NCI-H2196 treated with DMSO at 0.1 percent for 48 hours (cell line): Measurements from ENCODE around the gene PLXNA3.

Source experiments
- DNase-seq: peaks from one replicate; lab custom pipeline; 2025; ENCODE audit not compliant: unreplicated experiment; lab: John Stamatoyannopoulos, UW

The PLXNA3 gene

DNA sequence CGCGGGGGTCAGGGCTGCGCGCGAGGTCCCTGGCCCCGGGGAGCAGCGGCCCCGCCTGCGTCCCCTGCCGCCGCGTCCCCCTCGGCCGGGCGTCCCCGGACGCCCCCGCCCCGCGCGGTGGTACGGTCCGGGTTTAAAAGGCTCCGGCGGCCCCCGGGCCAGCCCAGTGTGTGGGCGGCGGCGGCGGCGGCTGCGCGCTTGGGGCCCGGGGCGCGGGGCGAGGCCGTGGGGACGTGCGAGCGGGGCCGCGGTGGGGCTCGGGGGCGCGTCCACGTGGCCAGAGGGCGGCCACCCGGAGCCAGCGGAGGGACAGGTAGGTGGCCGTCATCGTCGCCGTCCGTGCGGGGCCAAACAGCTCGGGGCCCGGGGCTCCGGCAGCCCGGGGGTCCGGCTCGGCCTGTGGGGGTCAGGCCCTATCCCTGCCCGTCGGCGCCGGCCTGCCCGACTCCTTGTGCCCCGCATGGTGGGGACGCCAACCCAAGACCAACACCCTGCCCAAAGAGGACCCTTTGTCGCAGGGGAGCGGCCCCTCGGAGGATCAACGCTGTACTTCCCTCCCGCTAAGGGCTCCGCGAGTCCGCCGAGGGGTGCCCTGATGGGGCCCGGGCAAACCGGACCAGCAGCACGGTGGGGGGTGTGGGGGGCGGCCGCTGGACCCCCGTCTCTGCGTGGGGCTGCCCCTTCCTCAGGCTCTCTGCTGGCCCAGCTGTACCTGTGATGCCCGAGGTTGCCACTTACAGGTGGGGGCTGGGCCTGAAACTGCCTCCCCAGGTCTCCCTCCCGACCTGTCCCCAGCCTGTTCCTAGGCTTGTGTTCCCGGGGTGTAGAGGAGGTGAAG lies at the start of gene PLXNA3:
TSS of gene PLXNA3 (plus strand) at position 166 of the 838 bp plus-strand sequence. CDS start 1,903 bp downstream, outside the sequence.
- no peak for DNase-seq

DNA sequence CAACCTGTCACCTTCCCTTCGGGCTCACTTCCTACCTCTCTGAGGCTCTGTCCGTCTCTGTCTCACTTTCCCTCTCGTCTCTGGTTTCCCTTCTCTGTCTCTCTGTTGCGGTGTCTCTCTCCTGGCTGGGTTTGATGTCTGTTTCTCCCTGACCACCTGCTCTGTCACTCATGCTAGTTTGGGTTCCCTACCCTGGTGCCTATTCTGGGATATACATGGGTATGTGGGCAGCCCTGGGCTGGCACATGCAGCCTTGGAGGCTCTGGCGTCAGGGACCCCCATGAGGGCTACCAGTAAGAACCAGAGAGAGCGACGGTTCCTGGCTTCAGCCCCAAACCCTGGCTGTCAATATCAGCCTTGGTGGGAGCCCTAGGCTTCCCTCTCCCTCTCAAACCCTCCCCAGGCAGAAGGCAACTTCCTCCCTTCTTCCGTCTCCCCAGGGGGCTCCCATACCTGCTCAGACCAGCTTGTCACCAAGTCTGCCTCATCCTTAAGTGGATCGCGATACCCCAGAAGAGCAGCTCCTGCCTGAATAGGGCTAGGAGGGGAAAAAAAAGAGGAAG lies 49.3 kb upstream of the PLXNA3 start:
- no peak for DNase-seq

DNA sequence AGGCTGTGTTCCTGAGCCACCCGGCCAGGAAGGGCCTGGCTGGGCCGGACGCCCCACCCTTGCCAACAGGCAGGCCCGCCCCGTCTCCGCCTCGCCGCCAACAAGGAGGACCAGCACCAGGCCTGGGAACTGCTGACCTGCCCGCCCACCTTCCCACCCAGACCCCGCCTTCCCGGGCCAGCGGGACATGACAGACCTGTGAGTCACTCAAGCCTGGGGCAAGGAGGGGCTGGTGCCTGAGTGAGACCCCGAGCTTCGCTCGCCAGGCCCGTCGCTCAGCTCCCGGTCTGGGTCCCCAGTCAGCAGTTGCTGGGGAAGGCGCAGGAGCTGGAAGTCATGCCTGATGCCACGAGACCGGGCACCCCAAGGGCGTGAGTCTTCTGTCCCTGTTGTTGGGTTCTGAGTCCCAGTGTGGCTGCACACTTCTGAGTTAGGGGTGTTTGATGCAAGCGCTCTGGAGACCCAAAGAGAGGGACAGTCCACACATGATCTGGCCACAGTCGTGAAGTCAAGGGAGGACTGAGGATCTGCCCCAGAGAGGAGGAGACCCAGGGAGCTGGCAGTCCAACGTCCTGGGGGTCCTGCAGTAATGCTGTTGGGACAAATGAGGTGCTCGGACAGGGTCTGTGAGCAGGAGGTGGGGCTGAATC lies 48.7 kb upstream of the PLXNA3 start, which contains the start of gene DNASE1L1:
TSS of gene DNASE1L1 (minus strand) at position 33 of the 650 bp plus-strand sequence. CDS start 3,686 bp downstream, outside the sequence.
- no peak for DNase-seq

DNA sequence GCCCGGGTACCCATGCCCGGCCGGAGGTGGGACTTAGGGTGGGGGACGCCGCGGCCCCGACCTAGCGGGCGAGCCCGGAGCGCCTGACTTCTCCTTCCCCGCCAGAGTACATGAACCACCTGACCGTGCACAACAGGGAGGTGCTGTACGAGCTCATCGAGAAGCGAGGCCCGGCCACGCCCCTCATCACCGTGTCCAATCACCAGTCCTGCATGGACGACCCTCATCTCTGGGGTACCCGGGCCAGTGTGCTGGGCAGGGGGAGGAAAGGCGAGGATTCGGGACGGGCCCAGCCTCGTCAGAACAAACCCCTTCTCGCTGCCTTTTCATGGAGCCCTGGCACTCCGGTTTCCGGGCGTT lies 46.1 kb upstream of the PLXNA3 start:
- DNase-seq = peak; percentile 18

DNA sequence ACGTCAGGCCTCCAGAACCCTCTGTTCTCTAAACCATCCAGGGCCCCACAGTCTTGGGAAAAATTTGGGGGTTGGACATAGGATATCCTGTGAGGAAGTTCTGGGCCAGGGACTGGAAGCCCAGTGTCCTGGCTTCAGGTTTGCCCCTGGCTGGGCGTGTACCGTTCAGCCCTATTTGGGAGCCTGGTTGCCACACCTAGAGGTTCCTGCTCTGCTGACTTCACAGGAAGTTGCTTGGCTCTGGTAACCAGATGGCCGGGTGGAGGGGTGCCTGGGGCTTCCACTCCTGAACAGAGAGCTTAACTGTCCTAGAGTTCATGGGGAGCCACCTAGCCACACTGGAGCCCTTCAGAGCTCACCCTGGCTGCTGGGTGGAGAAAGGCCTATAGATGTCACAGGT lies 45.6 kb upstream of the PLXNA3 start:
- DNase-seq = no peak

DNA sequence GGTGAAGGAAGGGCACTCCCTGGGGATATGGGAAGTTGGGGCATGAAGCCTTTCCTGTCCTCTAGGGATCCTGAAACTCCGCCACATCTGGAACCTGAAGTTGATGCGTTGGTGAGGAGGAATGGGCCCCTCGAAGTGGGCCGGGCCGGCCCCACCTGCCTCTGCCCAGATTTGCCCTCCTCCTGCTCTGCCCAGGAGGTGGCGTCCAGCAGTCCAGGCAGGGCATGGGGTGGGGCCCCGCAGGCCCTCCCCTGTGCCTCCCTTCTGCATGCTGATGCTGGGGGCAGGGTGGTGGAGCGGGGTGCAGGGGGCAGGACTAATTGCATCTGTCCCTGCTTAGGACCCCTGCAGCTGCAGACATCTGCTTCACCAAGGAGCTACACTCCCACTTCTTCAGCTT lies 44.9 kb upstream of the PLXNA3 start:
- no peak for DNase-seq

DNA sequence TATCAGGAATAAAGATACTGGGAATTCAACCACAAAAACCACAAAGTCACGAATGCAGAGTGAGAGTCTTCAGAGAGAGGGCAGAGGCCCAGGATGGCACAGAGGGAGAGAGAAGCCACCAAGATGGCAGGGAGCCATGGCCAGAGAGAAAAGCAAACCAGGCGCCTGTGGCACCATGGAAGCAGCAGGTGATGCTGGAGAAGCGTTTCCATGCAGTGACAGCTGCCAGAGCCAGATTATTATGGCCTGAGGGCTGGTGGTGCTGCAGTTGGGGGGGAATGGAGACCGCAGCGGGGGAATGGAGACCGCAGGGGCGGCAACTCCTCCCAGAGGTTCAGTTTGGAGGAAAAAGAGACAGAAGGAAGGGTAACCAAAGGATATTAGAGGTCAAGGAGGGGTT lies 40.9 kb upstream of the PLXNA3 start:
- DNase-seq = peak; percentile 1

DNA sequence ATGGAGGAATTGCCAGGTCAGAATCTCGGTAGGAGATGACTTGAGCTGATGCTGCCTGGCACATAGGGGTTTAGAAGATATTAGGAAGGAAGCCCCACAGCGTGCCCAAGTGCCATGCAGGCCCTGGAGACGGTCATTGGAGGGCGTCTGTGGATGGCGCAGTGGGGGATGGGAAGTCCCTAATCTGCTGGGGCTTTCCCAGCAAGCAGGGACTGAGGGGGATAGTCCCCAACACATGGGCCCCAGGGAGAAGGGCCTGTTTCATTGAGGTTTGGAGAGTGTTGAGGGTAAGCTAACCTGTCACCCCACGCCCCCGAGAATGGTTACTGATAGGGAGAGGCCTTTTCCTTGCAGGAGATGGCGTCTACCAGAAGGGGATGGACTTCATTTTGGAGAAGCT lies 38.9 kb upstream of the PLXNA3 start:
- DNase-seq = no peak

DNA sequence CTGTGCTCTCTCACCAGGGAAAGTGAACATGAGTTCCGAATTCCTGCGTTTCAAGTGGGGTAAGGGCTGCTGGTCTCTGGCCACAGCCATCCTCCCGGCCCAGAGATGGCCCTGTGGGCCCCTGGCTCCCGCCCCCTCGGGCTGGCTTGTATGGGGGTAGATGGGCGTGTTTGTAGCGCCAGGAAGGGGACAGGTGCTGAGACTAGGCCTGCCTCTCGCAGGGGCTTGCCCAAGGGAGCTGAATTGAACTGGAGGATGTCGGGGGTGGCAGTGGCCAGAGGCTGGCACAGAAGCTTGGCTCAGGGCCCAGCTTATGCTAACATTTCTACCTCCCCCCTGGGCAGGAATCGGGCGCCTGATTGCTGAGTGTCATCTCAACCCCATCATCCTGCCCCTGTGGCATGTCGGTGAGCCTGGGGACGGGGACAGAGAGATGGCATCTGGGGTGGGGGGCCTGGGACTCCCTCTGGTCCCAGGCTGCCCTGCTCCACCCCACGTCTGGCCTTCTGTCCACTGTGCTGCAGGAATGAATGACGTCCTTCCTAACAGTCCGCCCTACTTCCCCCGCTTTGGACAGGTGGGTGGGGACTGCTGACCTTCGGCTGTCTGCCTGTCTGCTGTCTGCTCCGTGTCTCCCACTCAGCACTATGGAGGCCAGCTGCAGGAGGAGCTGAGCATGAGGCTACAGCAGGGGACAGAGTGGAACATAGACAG lies 38.2 kb upstream of the PLXNA3 start:
- peak; percentile 7 for DNase-seq

DNA sequence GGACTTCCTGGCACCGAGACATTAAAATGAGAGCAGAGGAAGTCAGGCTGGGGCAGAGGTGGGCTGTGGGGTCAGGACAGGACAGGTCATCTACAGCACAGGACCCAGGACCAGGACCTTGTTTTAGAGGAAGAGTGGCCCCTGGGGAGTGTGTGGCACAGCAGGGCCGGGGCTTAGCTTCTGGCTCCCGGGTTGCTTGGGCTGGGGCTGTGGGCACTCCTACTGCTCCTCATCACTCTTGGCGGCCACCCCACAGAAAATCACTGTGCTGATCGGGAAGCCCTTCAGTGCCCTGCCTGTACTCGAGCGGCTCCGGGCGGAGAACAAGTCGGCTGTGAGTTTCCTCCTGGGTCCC lies 37.7 kb upstream of the PLXNA3 start:
- no peak for DNase-seq

DNA sequence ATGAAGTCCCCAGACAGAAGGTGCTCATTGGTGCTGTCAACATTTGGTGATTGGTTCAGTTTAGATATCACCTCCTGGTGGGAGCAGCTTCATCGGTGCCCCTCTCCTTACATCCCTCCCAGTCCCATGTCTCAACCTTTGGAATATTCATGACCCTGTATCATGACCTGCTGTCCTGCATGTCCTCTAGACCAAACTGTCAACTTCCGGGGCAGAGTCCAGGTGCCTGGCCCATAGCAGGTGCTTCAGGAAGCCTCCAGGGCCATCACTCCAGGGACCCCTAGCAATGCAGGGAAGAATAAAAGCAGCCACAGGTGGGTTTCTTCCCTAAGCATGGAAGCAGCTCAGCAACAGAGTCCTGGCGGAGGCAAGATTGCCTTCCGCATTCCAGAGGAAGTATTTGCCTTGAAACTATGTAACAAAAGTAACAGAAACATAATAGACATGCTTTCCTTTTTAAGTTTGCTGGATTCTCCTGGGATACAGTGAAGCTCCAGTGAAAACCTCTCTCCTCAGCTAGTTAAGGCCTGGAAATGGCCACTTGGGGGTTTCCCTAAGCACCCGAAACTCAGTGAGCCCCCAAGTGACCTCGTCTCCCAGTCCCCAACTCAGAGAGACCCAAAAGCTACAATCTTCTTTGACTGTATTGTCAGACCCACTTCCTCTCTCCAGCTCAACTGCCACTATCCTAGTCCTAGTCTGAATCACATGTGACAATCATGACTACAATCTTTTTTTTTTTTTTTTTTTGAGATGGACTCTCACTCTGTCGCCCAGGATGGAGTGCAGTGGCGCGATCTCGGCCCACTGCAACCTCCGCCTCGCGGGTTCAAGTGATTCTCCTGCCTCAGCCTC lies 30.9 kb upstream of the PLXNA3 start:
- DNase-seq = no peak

DNA sequence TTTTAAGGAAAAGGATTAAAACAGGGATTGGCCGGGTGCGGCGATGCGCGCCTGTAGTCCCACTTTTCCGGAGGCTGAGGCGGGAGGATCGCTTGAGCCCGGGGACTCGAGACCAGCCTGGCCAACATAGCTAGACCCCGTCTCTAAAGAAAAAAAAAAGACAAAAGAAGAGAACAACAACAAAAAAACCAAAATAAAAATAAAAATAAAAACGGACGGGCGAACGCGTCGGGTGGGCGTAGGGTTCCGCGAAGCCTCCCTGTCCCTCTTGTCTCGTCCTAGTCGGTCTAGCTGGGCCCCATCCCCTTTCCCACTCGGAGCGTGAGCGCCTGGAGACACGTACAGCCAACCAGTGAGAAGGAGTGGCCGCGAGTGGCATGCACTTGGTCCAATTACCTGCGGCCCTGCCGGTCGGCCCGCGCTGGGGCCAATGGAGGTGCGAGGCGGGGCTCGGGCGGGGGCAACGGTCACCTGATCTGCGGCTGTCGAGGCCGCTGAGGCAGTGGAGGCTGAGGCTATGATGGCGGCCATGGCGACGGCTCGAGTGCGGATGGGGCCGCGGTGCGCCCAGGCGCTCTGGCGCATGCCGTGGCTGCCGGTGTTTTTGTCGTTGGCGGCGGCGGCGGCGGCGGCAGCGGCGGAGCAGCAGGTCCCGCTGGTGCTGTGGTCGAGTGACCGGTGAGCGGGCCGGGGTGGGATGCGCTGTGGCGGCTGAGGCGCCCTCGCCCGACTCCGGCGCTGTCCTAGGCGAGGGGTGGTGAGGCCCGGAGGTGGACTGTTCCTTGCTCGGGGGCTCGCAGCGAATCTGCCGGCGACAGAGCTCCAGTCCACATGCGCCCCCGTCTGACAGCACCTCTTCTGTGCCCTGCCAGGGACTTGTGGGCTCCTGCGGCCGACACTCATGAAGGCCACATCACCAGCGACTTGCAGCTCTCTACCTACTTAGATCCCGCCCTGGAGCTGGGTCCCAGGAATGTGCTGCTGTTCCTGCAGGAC lies 29.6 kb upstream of the PLXNA3 start, which contains the start of gene ATP6AP1:
TSS of gene ATP6AP1 (plus strand) at position 502 of the 996 bp plus-strand sequence. CDS start at position 518, 16 bp downstream.
- peak; percentile 69 for DNase-seq

DNA sequence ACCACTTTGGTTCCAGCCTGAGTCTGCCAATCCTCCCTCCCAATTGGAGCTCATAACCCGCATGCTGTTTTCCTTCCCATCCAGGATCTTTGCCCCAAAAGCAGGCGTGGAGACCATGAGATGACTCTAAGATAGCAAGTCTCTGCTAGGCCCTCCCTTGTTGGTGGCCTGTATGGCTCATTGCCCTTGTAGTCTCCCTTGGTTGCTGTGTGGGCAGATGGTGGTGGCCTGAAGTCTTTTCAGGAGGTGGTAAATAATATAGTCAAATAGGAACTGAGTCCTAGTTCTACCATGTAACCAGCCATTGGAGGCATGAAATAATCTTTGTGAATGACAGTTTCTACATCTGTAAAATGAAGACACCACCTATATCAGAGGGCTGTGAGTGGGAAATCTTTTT lies 28.4 kb upstream of the PLXNA3 start:
- DNase-seq = no peak

DNA sequence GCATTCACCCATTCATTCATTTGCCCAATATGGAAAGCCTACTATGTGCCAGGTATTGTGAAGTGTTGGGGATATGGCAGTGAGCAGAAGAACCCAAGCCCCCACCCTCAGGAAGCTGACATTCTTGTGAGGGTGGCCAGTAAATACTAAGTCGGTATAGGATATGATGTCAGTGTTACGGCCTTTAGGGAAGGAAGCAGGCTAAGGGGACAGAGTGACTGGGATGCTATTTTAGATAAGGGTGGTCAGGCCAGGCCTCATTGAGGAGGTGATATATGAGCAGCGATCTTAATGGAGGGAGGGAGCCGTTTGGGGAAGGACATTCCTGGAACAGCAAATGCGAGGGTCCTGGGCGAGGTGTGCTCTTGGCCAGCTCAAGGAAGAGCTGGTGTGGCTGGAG lies 27.6 kb upstream of the PLXNA3 start:
- no peak for DNase-seq

DNA sequence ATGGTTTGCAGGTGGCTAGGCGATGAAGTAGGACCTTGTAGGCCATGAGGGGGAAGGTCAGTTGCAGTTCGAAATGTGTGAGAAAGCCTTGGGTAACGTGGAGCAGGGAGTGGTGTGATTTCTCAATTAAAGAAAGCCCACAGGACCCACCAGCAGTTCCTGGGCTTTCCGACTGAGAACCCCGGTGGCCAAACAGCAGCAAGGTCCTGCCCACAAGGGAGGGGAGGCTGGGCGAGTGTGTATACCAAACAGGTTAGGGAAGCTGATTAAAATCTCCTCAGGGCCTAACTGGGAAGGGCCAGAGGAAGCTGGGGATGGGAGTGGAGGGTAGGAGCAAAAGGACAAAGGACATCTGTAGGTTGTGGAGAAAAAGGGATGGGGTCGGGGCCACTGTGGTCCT lies 27.2 kb upstream of the PLXNA3 start:
- DNase-seq = no peak

DNA sequence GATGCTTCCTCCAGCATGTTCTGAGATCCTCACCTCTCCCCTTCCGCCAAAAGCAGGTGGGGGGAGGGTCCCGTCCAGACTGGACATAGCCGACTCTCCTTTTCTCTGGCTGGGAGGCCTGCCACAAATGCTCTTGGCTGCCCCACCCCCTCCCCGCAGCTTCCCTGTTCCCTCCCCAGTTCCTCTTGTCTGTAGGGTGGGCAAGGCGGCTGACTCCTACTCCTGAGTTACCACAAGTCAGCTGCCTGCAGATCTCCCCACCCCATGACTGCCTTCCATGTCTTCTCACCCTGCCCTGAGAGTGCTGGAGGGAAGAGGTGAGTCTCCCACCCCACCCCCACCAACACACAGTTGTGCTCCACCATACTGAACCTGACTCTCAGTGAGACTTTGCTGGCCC lies 26.7 kb upstream of the PLXNA3 start:
- no peak for DNase-seq

DNA sequence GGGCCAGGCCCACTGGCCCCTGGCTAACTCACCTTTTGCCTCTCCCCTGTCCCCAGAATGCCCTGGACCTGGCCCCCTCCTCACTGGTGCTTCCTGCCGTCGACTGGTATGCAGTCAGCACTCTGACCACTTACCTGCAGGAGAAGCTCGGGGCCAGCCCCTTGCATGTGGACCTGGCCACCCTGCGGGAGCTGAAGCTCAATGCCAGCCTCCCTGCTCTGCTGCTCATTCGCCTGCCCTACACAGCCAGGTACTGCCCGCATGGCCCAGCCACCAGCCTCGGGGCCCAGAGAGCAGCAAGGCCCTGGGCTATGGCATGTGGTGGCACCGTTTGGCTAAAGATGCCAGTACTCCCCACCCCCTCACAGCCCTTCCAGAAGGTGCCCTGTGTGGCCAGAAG lies 25.9 kb upstream of the PLXNA3 start:
- DNase-seq = no peak

DNA sequence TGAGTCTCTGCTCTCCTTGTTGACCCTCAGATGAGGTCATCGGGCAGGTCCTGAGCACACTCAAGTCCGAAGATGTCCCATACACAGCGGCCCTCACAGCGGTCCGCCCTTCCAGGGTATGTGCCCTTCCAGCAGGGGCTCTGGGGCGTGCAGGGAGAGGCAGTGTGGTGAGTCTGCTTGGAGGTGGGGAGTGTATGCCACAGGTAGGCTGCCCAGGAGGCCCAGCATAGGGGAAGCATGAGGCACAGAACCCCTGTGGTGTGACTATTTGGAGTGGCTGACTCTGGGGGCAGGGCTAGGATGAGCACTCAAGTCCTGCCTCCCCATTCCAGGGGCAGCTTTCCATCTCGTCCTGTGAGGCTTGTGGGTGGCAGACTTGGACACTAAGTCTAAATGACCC lies 24.5 kb upstream of the PLXNA3 start:
- no peak for DNase-seq

DNA sequence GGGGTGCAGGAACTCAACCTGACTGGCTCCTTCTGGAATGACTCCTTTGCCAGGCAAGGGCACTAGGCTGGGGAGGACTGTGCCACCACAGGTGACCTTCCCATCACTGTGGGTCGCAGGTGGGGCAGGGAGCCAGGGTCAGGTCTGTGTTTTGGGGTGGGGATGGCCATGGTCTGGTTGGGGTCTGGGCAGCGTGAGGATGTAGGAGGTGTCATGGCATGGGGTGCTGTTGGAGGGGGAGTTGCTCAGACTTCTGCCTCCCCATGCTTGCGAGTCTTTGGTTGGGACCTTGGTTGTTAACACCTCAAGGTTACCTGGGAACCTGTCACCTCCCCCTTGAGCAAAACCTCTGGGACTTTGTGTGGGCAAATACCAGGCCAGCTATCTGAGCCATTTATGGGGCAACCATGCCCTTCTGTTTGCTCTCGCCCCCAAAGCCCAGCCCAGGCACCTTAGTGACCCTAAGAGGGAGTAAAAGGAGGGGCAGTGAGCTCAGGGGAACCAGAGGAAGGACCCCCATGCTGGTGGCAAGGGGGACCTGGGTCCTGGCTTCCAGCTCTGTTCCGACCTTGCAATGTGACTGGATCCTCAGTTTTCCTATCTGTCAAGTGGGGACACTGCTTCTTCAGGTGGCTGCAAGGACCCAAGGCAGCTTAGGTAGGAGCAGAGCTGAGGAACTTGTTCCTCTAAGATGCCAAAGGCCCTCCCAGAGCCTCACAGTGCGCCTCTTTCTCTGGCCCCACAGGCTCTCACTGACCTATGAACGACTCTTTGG lies 23.5 kb upstream of the PLXNA3 start:
- DNase-seq = no peak
